Hair follicle dermal papilla cell (primary cell): ENCODE results near the gene CARF. TPM values are rescaled to one million over a fixed set of nuclear protein-coding genes. Genes with fewer than 3 reads are reported as not detected.

Source experiments
- small RNA-seq: library from RNA; depleted of rRNA; stranded (forward); fragments of <200 nt; gene quantifications from one replicate; pipeline ENCODE3, GENCODE V24; 2012
- total RNA-seq: library from RNA; depleted of rRNA; stranded (reverse); fragments of >200 nt; gene quantifications from 2 replicates; pipeline ENCODE4 v1.2.3, GENCODE V29; 2012

Gene CARF, protein sequence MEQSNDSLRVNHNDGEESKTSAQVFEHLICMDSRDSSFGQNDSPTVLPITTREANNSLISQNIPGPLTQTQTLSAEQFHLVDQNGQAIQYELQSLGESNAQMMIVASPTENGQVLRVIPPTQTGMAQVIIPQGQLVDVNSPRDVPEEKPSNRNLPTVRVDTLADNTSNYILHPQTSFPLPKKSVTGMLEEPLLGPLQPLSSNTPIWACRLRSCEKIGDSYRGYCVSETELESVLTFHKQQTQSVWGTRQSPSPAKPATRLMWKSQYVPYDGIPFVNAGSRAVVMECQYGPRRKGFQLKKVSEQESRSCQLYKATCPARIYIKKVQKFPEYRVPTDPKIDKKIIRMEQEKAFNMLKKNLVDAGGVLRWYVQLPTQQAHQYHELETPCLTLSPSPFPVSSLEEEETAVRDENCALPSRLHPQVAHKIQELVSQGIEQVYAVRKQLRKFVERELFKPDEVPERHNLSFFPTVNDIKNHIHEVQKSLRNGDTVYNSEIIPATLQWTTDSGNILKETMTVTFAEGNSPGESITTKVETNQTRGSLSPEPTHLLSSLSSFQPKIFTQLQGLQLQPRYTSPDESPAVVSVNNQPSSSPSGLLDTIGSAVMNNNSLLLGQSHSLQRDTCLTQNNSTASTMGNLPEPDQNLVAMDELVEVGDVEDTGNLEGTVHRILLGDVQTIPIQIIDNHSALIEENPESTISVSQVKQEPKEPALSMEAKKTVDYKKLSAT
- 11.1 and 13.5 TPM in 2 replicates for total RNA-seq

DNA sequence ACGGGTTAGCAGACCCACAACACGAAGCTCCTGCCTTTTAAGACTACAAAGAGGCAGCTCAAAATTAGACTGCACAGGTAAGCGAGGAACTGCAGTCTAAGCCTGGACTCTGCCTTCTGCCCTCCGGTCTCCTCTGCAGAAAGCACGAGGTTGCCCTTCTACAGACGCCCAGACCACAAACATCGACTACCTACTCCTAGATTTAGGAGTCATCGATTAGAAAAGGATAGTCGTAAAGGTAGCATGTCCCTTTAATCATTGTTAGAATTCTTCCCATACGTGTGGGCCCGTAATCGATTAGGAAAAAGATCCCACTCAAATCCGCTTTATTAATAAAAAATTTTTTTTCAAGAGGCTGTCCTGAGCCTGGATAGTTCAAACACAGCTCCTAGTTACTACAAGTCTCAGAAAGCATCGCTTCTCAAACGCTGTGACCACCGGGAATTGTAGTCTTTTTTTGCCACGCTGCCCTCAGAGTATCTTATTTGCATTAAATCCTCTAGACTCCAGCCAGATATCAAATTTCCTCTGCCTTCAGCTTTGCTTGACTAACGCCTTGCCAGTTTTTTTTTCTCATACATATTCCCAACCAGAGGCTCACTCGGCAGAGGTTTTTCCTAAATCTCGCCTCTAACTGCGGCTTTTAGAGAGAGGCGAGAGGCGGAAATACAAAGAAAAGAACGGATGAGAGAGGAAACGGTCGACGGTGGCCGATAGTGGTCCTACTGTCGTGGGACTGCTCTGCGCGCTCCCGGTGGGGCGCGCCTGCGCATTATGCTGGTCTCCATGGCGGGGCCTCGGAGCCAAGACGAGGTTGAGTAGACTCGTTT lies at the start of gene CARF, which contains the start of gene WDR12:
CARF (plus strand) TSS at position 764 of the 830 bp plus-strand sequence. CDS start 29,628 bp downstream, outside the sequence.
WDR12 (minus strand) TSS at position 162 of the 830 bp plus-strand sequence. CDS start 197 bp downstream, outside the sequence.

GRCh38 chr2:202871300-202872141 lies 40.6 kb upstream of the CARF start, which contains the start of gene ICA1L:
Gene ICA1L, minus strand, starts transcription at chr2:202871766. Its CDS starts 42,757 bp downstream, at chr2:202829009.

DNA sequence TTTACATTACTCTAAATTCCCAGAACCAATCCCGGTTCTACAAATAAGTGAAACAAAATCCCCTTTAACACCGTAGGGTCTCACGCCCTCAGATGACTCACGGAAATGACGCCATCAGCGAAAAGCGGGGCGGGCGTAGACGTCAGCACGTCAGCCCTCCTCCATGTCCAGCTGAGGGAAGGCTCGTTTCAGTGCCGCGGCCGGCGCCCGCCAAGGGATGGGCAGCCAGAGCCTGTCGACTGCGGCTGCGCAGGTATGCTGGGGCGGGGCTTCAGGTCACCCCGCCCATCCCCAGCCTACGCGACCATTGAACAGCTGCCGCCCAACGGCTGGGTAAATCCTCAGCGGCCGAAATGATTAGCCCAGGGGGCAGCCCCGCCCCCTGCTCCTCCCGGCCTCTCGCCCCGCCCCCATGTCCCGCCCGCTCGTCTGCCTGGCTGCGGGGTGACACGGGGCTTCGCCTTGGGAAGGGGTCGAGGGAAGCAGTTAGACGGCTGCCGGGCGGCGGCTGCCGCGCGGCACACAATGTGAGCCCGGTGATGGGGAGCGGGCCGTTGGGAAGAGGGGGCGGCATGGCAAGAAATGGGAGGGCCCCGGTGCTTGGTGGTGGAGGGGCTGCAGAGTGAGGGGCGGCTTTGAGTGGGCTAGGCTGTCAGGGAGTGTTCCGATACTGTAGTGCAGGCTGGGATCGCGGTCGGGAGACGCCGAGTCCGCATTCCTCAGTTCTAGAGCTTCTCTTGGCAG lies 102.6 kb downstream of the CARF start, which contains the start of gene NBEAL1:
NBEAL1 (plus strand) TSS at position 420 of the 744 bp plus-strand sequence. CDS start 1,510 bp downstream, outside the sequence.

Small RNAs within 50 kb of the gene (small RNA-seq; reads per million reads assigned to genes)
- not detected for gene AC010900.2

Other genes starting within 250 kb of the CARF start
- gene ICA1L, start 40.5 kb upstream of the CARF start, total RNA-seq: 3.2 and 6.5 TPM in 2 replicates
- gene WDR12, start 602 bp upstream of the CARF start, total RNA-seq: 13.8 and 20.1 TPM in 2 replicates
- gene NBEAL1, start 102.6 kb downstream of the CARF start, total RNA-seq: 40.1 and 52.2 TPM in 2 replicates